WTC11 (cell line): ENCODE data around the gene HBG1. TPM values are rescaled to one million over a fixed set of nuclear protein-coding genes. Genes with fewer than 3 reads are reported as not detected.

Source experiments
- ATAC-seq: fragments of 200-7000 bp; cut with Tn5 transposase; 2 replicates; pipeline ENCODE4 v1.10.0; 2021; ENCODE audit warnings: mild to moderate bottlenecking, moderate library complexity
- CTCF ChIA-PET: fragments of 300-600 bp; sonication (Branson Sonifier 250); formaldehyde crosslinking; loops from one replicate; lab custom pipeline; 2021; ENCODE audit warnings: antibody characterized with exemption; lab: Charles Lee
- POLR2A ChIA-PET: fragments of 350-600 bp; sonication (Branson Sonifier 250); formaldehyde crosslinking; loops from one replicate; lab custom pipeline; 2021; ENCODE audit warnings: antibody characterized with exemption; lab: Charles Lee
- DNase-seq: peaks from one replicate; pipeline ENCODE4 v3.0.0; 2021; ENCODE audit warnings: low spot score
- H3K27ac Mint-ChIP-seq: 2 replicates; pipeline ENCODE4 v1.8.0; 2021; ENCODE audit warnings: mixed read lengths
- H3K27me3 Mint-ChIP-seq: 2 replicates; pipeline ENCODE4 v1.8.0; 2021; ENCODE audit warnings: low read depth, mild to moderate bottlenecking, moderate library complexity, mixed read lengths
- H3K36me3 Mint-ChIP-seq: 2 replicates; pipeline ENCODE4 v1.8.0; 2021; ENCODE audit warnings: mixed read lengths
- H3K4me1 Mint-ChIP-seq: 2 replicates; pipeline ENCODE4 v1.8.0; 2022; ENCODE audit warnings: mixed read lengths
- H3K4me3 Mint-ChIP-seq: 2 replicates; pipeline ENCODE4 v1.8.0; 2021; ENCODE audit warnings: mild to moderate bottlenecking, moderate library complexity, mixed read lengths
- H3K9me3 Mint-ChIP-seq: 2 replicates; pipeline ENCODE4 v1.8.0; 2021; ENCODE audit warnings: mixed read lengths
- ERG ChIP-seq: fragments of 250-450 bp; sonication (Bioruptor Pico); IDR thresholded peaks from 2 replicates; pipeline ENCODE4 v1.8.0; 2021; ENCODE audit warnings: mild to moderate bottlenecking
- ETV6 ChIP-seq: sonication (generic); formaldehyde crosslinking; IDR thresholded peaks from 2 replicates; pipeline ENCODE4 v1.8.1; 2022; ENCODE audit warnings: mild to moderate bottlenecking, missing genetic modification reagents
- GTF2I ChIP-seq: fragments of 250-450 bp; sonication (Bioruptor Pico); conservative IDR thresholded peaks from 2 replicates; pipeline ENCODE4 v1.4.0; 2021; ENCODE audit warnings: mild to moderate bottlenecking
- NFATC4 ChIP-seq: fragments of 250-450 bp; sonication (Bioruptor Pico); IDR thresholded peaks from 2 replicates; pipeline ENCODE4 v1.9.0; 2021; ENCODE audit warnings: mild to moderate bottlenecking
- OVOL2 ChIP-seq: fragments of 250-450 bp; sonication (Bioruptor Pico); IDR thresholded peaks from 2 replicates; pipeline ENCODE4 v1.9.0; 2021; ENCODE audit warnings: mild to moderate bottlenecking, borderline replicate concordance
- PREB ChIP-seq: sonication (generic); formaldehyde crosslinking; IDR thresholded peaks from 2 replicates; pipeline ENCODE4 v1.8.1; 2022; ENCODE audit warnings: mild to moderate bottlenecking, missing genetic modification reagents, moderate library complexity, borderline replicate concordance
- PRRX2 ChIP-seq: fragments of 250-450 bp; sonication (Bioruptor Pico); IDR thresholded peaks from 2 replicates; pipeline ENCODE4 v1.8.0; 2021; ENCODE audit warnings: mild to moderate bottlenecking
- SP1 ChIP-seq: sonication (generic); formaldehyde crosslinking; conservative IDR thresholded peaks from 2 replicates; pipeline ENCODE4 v1.8.1; 2022; ENCODE audit warnings: missing genetic modification reagents
- STAT6 ChIP-seq: sonication (generic); formaldehyde crosslinking; conservative IDR thresholded peaks from 2 replicates; pipeline ENCODE4 v1.8.1; 2023; ENCODE audit warnings: mild to moderate bottlenecking, low read depth, missing genetic modification reagents, moderate library complexity
- total RNA-seq: library from RNA; stranded (reverse); gene quantifications from 3 replicates; pipeline ENCODE4 v1.2.3, GENCODE V29; 2021
- TF ChIP-seq, protein P1 (sequence below): sonication (generic); formaldehyde crosslinking; IDR thresholded peaks from 2 replicates; pipeline ENCODE4 v1.8.1; 2023; ENCODE audit warnings: mild to moderate bottlenecking, missing genetic modification reagents, moderate library complexity
- TF ChIP-seq, protein P2 (sequence below): sonication (generic); formaldehyde crosslinking; IDR thresholded peaks from 2 replicates; pipeline ENCODE4 v1.8.0; 2022; ENCODE audit warnings: mild to moderate bottlenecking, missing genetic modification reagents
- TF ChIP-seq, protein P3 (sequence below): sonication (generic); formaldehyde crosslinking; IDR thresholded peaks from 2 replicates; pipeline ENCODE4 v1.8.0; 2023; ENCODE audit warnings: mild to moderate bottlenecking, missing genetic modification reagents
- TF ChIP-seq, protein P4 (sequence below): sonication (generic); formaldehyde crosslinking; IDR thresholded peaks from 2 replicates; pipeline ENCODE4 v1.8.1; 2023; ENCODE audit warnings: mild to moderate bottlenecking, missing genetic modification reagents, borderline replicate concordance
- TF ChIP-seq, protein P5 (sequence below): fragments of 250-450 bp; sonication (Bioruptor Pico); conservative IDR thresholded peaks from 2 replicates; pipeline ENCODE4 v1.9.0; 2021; ENCODE audit warnings: mild to moderate bottlenecking
- TF ChIP-seq, protein P6 (sequence below): sonication (generic); formaldehyde crosslinking; conservative IDR thresholded peaks from 2 replicates; pipeline ENCODE4 v1.8.1; 2022; ENCODE audit warnings: mild to moderate bottlenecking, missing genetic modification reagents
- TF ChIP-seq, protein P7 (sequence below): fragments of 250-450 bp; sonication (Bioruptor Pico); IDR thresholded peaks from 2 replicates; pipeline ENCODE4 v1.9.0; 2021; ENCODE audit warnings: mild to moderate bottlenecking

HBG1 gene
- total RNA-seq, 1 experiment from 2014 or later, result 3.4 TPM

DNA sequence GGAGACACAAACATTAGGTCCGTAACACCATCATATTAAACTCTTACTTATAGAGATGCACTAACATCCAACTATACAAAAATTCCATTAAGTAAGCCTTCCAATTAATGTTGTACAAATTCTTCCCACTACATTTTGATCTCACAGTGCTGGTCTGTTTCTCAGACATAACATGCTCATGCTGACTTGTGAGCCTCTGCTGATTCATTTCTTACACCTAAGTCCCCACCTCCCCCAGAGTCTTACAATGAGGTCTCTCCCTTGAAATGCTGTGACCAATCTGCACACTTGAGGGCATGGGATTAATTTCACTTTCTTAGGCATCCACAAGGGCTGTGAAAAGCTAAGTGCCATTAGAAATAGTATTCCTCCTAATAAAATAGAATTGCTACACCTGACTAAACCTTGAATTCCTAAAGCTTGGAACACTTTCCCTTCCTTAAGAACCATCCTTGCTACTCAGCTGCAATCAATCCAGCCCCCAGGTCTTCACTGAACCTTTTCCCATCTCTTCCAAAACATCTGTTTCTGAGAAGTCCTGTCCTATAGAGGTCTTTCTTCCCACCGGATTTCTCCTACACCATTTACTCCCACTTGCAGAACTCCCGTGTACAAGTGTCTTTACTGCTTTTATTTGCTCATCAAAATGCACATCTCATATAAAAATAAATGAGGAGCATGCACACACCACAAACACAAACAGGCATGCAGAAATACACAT lies 2.0 kb downstream of the HBG1 start (continued):
- TF ChIP-seq NFATC4 (CRISPR knock-in tag) (no peak), PRRX2 (CRISPR knock-in tag) (no peak), STAT6 (CRISPR knock-in tag) (no peak), ETV6 (CRISPR knock-in tag) (no peak)
- TF ChIP-seq, protein P1, sequence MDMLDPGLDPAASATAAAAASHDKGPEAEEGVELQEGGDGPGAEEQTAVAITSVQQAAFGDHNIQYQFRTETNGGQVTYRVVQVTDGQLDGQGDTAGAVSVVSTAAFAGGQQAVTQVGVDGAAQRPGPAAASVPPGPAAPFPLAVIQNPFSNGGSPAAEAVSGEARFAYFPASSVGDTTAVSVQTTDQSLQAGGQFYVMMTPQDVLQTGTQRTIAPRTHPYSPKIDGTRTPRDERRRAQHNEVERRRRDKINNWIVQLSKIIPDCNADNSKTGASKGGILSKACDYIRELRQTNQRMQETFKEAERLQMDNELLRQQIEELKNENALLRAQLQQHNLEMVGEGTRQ (CRISPR knock-in tag), result no peak
- TF ChIP-seq, protein P2, sequence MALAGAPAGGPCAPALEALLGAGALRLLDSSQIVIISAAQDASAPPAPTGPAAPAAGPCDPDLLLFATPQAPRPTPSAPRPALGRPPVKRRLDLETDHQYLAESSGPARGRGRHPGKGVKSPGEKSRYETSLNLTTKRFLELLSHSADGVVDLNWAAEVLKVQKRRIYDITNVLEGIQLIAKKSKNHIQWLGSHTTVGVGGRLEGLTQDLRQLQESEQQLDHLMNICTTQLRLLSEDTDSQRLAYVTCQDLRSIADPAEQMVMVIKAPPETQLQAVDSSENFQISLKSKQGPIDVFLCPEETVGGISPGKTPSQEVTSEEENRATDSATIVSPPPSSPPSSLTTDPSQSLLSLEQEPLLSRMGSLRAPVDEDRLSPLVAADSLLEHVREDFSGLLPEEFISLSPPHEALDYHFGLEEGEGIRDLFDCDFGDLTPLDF (CRISPR knock-in tag), result no peak
- TF ChIP-seq, protein P3, sequence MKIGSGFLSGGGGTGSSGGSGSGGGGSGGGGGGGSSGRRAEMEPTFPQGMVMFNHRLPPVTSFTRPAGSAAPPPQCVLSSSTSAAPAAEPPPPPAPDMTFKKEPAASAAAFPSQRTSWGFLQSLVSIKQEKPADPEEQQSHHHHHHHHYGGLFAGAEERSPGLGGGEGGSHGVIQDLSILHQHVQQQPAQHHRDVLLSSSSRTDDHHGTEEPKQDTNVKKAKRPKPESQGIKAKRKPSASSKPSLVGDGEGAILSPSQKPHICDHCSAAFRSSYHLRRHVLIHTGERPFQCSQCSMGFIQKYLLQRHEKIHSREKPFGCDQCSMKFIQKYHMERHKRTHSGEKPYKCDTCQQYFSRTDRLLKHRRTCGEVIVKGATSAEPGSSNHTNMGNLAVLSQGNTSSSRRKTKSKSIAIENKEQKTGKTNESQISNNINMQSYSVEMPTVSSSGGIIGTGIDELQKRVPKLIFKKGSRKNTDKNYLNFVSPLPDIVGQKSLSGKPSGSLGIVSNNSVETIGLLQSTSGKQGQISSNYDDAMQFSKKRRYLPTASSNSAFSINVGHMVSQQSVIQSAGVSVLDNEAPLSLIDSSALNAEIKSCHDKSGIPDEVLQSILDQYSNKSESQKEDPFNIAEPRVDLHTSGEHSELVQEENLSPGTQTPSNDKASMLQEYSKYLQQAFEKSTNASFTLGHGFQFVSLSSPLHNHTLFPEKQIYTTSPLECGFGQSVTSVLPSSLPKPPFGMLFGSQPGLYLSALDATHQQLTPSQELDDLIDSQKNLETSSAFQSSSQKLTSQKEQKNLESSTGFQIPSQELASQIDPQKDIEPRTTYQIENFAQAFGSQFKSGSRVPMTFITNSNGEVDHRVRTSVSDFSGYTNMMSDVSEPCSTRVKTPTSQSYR (CRISPR knock-in tag), result no peak

- no peaks in the 10 kb centered on the region for H3K9me3 Mint-ChIP-seq
- TF ChIP-seq ERG (CRISPR knock-in tag) (no peak), GTF2I (no peak), OVOL2 (CRISPR knock-in tag) (no peak), SP1 (CRISPR knock-in tag) (no peak), PREB (CRISPR knock-in tag) (no peak)
- TF ChIP-seq, protein P4, sequence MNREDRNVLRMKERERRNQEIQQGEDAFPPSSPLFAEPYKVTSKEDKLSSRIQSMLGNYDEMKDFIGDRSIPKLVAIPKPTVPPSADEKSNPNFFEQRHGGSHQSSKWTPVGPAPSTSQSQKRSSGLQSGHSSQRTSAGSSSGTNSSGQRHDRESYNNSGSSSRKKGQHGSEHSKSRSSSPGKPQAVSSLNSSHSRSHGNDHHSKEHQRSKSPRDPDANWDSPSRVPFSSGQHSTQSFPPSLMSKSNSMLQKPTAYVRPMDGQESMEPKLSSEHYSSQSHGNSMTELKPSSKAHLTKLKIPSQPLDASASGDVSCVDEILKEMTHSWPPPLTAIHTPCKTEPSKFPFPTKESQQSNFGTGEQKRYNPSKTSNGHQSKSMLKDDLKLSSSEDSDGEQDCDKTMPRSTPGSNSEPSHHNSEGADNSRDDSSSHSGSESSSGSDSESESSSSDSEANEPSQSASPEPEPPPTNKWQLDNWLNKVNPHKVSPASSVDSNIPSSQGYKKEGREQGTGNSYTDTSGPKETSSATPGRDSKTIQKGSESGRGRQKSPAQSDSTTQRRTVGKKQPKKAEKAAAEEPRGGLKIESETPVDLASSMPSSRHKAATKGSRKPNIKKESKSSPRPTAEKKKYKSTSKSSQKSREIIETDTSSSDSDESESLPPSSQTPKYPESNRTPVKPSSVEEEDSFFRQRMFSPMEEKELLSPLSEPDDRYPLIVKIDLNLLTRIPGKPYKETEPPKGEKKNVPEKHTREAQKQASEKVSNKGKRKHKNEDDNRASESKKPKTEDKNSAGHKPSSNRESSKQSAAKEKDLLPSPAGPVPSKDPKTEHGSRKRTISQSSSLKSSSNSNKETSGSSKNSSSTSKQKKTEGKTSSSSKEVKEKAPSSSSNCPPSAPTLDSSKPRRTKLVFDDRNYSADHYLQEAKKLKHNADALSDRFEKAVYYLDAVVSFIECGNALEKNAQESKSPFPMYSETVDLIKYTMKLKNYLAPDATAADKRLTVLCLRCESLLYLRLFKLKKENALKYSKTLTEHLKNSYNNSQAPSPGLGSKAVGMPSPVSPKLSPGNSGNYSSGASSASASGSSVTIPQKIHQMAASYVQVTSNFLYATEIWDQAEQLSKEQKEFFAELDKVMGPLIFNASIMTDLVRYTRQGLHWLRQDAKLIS (CRISPR knock-in tag), result no peak
- TF ChIP-seq, protein P5, sequence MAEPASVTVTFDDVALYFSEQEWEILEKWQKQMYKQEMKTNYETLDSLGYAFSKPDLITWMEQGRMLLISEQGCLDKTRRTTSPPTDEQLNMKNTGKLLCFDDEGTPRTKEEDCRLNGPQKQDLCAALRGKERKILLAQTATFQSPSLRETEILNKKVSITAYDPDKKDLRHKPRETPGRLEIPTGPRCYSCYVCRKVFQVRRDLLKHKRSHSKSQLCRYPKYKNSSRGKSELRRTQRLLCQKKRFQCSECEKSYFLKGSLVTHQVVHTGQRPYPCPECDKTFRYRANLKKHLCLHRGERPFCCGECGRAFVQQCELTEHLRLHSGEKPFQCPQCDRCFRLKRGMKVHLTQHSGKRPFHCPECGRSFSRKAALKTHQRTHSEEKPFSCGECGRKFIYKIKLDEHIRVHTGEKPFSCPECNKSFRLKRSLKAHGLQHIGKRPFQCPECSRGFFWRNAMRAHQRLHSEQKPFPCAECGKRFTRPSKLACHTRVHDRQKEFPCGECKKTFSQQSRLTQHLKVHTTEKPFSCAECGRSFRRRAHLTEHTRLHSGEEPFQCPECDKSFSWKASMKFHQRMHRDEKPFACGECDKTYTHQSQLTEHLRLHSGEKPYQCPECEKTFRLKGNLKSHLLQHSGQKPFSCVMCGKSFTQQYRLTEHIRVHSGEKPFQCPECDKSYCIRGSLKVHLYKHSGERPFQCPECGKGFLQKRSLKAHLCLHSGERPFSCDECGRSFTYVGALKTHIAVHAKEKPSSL (CRISPR knock-in tag), result no peak
- TF ChIP-seq, protein P6, sequence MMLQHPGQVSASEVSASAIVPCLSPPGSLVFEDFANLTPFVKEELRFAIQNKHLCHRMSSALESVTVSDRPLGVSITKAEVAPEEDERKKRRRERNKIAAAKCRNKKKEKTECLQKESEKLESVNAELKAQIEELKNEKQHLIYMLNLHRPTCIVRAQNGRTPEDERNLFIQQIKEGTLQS (CRISPR knock-in tag), result no peak
- TF ChIP-seq, protein P7, sequence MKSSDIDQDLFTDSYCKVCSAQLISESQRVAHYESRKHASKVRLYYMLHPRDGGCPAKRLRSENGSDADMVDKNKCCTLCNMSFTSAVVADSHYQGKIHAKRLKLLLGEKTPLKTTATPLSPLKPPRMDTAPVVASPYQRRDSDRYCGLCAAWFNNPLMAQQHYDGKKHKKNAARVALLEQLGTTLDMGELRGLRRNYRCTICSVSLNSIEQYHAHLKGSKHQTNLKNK (CRISPR knock-in tag), result no peak
Observed at GRCh38 chr11:5246772-5247471, 2.7 kb downstream of the HBG1 start.

More at GRCh38 chr11:5246772-5247471, 2.7 kb downstream of the HBG1 start:
- ChIA-PET POLR2A (no interaction called here), CTCF (no interaction called here)
- no peak for DNase-seq
- no peaks in the 10 kb centered on the region; the same call in 1 of the 2 replicates for H3K27me3 Mint-ChIP-seq
- H3K4me1 Mint-ChIP-seq, result no peaks in the 10 kb centered on the region
- H3K36me3 Mint-ChIP-seq, result no peaks in the 10 kb centered on the region
- no peak overlapping the region for H3K27ac Mint-ChIP-seq
- no peak overlapping the region for H3K4me3 Mint-ChIP-seq
- no peak for ATAC-seq
